ENCODE measurements around the gene SLC38A4.

GRCh38 chr12:46824709-46825108 is 1.1 kb downstream of the SLC38A4 start:
- no peak for TF ChIP-seq POLR2A (IDR thresholded peaks at IDR 0.05)
- no peak for TF ChIP-seq CTCF (IDR thresholded peaks at IDR 0.05)

All from adrenal gland (tissue), 5 donors.